Glomerular endothelial cell (primary cell): Measurements from ENCODE around the gene SCGB1A1. TPM values are rescaled to one million over a fixed set of nuclear protein-coding genes. Genes with fewer than 3 reads are reported as not detected.

ENCODE experiments used
- DNase-seq: peaks from one replicate; pipeline ENCODE4 v3.0.0-alpha.2; 2011; ENCODE audit warnings: low read depth, low spot score; ENCODE audit errors: extremely low read depth
- total RNA-seq: library from RNA; depleted of rRNA; stranded (reverse); fragments of >200 nt; gene quantifications from 2 replicates; pipeline ENCODE4 v1.2.3, GENCODE V29; 2015

The SCGB1A1 gene
- total RNA-seq, 1 donor from 2014 or later, result not detected

DNA sequence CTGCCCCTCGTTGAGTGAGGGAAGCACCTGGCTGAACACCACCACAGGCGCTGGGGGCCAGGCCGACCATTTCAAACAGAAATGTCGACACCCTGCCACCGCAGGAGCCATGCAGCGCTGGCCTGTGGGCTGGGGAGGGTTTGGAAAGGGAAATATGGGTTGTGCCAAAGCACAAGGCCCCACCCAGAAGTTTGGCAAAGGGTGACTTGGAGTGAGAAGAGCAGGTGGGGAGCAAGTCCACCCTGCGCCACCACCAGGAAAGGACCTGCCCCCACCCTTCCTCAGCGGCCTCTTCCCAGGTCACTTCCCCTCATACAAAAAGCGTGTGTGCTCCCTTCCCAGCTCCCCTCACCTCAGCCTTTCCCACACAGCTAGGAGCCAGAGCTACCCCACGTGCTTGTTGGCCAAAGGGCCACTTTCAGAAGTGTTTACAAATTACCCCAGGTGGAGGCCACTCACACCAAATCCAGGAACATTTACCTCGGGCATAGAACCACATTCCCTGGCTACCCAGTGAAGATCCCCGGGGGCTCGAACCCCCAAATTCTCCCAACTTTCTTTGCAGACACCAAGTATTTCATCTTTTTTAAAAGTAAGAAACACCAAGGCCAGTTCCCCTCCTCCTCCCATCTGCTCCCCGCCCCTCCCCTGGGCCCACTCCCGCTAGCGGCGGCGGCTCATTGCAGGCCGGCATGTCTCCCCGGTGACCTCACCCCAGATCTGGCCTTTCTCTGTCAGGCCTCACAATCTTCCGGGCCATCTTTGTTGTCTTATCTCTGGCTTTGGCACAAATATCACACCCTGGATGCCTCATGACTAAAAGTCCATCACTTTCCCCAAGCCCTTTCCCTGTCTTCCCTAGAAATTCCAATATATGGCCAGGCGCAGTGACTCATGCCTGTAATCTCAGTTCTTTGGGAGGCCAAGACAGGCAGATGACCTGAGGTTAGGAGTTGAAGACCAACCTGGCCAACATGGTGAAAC is 20.5 kb upstream of the SCGB1A1 start:
- no peak for DNase-seq

DNA sequence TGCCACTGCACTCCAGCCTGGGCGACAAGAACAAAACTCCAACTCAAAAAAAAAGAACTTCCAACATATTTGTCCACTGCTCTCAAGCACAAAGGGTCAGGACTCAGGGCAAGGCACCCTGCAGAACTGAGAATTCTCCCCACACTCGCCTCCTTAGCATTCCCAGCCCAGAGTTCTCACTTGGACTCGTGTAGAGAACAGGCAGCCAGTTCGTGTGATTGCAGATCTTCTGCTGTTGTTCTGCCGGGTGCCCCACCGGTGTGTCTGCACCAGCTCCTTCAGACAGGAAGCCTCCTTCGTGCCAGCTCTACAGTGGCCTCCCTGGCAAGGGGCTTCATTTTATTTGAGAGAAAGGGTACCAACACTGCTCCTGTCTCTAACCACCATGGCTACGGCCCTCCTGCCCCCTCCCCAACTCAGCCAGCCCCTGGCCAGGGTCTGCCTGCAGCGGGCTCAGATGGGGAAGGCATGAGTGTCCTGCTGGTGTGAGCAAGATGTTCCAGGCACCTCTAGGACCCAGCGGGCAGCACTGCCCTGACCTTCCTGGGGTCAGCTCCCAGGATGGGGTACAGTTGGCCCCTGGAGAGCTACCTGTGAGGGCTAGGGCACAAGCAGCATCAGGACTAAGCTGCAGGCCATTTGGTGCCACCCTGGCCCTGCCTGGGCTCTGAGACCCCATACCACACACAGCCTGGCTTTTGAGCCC is 19.5 kb upstream of the SCGB1A1 start:
- DNase-seq, result no peak

DNA sequence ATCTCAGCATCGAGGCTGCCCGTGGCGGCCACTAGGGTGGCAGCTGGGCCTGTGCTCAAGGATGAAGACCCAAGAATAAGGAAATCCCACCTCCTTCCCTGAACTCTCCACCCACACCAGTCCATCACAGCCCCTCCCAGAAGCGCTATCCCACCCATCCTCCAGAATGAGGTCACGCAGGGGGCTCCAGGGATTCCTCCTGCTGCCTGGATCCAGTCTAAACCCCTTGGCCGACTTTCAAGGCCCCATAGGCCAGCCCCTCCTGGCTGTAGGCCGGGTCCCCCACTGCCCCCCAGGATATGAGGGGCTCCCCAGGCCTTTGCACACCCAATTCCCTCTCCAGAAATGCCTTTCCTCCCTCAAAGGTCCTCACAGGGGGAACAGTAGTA is 19.0 kb upstream of the SCGB1A1 start:
- no peak for DNase-seq

DNA sequence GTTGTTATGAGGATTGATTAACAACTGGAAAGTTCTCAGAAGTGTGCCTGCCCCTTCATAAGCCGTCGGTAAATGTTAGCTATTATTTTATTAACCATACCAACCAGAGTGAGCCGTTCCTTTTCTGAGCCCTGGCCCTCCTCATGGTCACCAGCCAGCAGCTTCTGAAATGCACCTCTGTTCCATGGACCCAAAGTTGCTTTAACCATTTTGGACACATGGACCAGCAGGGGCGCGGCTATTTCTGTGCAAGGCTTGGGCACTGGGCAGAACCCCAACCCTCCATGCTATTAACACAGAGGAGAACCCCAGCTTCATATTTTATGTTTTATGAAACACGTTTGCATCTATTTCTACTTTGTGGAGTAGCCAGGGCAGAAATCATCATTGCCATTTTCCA is 18.6 kb upstream of the SCGB1A1 start:
- no peak for DNase-seq

DNA sequence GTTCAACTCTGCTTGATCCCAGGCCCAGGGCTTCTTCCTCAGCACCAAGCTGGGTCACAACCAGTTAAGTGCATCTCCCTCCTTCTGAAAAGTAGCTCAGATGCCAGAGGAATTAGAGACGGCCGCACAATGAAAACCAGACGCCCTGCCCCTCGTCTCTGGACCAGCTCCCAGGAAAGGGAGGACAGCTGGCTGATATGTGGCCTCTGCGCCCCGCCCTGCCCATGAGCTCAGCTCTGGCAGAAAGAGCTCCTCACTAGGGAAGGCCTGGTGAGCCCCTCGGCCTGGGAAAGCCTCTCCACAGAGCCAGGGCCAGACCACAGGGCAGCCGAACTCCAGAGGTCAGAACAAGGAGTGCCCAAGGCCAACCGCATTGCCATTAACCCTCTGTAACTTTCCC is 18.1 kb upstream of the SCGB1A1 start:
- no peak for DNase-seq

DNA sequence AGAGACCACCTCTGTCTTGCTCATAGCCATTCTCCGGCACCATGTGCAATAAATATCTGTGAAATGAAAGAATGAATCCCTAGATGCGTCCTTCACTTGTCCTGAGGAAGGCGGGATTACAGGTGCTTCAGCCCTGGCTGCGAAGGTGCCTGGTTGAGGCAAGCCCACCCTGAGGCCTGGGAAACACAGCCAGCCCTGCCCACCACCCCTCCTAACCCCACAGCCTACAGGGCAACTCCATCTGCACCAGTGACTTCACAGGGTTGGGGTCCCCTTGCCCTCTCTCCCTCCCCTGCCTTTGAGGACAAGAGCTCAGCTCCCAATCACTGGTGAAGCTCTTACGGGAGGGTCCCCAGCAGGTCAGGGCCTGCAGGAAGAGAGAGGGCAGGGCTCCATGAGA is 17.5 kb upstream of the SCGB1A1 start:
- DNase-seq, result no peak

DNA sequence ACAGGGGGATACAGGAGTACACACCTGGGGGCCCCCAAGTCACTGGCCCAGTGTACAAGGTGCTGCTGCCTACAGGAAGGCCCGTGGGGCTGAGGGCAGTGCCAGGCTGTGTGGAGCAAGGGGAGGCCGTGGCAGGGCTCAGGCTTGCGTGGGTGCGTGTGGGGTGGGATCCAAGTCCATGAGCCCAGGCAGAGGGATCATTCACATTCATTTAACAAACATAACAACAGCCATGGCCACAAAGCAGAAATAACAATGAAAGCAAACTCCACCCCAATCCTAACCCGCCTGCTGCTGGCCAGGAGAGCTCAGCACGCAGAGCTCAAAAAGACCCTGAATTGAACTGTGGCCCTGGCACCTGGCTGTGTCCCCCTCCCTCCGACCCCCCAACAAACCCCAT is 17.0 kb upstream of the SCGB1A1 start:
- no peak for DNase-seq

DNA sequence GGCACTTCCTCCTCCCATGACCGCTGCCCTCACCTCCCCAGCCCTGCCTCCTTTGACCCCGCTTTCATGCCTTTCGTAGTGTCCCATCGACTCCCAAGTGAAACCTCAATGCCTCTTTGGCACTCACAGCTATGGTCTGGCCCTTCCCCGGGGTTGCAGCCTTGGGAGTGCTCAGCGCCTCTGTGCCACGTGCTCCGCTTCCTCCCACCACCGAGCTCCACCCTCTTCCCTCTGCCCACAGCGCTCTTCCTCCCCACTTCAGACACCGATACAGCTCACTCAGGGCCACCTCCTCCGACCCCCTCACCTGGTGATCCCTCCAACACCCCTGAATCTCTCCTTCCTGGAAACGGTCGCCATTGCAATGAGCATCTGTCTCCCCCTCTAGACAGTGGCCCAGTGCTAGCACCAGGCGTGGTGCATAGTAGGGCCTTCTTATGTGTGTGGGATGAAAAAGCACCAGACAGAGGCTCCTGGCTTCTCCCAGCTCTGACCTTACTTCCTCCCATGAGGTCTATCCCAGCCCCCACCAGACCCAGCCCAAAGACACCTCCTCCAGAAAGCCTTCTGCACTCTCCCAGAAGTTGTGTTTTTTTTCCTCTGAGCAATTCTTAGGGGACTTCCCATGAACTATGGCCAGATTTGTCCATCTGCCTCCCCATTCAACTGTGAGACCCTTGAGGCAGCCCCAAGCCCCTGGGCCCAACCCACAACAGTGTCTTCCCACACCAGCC is 16.4 kb upstream of the SCGB1A1 start:
- DNase-seq, result no peak

DNA sequence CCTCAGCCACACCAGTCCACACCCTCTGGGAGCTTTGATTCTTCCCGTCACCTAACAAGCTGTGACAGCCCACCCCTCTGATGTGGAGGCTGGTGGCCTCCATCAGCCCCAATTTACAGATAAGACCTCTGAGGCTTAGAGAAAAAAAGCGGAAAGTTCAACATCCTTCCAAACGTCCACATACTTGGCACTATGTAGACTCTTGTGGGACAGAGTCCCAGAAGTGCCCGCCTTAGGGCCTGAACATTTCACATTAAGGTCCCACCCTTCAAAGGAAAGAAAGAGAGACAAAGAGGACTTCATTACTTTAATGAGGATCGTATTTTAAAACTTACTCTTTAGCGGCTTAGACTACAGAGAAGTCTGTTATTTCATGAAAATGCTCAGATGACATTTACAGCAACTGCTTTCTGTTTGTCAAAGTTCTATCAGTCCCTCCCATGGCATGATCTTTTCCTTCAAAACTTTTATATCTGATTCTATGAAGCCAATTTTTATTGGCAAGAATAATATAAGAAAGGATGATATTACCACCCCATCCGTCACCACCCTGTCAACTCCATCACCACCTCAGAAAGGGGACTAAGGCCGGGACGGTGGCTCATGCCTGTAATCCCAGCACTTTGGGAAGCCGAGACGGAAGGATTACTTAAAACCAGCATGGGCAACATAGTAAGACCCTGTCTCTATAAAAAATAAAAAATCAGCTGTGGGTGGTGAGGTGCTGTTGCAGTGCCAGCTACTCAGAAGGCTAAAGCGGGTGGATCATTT is 15.7 kb upstream of the SCGB1A1 start:
- no peak for DNase-seq

DNA sequence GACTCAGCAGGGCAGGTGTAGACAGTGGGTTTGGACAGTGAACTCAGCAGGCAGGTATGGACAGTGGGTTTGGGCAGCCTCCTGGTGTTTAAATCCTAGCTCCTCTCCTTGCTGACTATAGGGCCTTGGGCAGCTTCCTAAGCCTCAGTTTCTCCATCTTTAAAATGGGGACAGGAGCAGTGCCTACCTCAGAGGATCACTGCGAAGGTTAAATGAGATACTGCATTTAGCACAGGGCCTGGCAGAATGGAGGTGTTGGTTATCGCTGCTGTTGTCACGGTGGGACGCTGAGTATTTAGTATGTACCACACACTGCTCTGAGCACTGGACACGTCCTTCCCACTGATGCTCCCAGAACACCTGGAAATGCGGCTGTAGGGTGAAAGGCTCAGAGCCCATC is 14.4 kb upstream of the SCGB1A1 start:
- DNase-seq, result no peak

DNA sequence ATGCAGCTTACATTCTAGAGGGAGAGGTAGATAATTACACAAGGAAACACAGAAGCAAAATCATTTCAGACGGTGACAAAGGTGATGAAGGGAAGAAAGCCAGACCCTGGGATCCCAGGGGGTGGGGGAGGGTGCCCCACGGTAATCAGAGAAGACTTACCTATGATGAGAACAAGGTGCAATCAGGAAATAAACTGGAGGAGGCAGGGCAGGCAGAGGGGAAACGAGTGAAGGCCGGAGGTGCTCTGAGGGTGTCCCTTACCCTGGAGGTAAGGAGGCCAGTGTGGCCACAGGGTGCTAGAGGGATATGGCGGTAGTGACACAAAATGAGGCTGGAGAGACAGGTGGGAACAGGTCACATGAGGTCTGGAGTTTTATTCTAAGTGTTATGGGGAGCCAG is 13.9 kb upstream of the SCGB1A1 start:
- no peak for DNase-seq

DNA sequence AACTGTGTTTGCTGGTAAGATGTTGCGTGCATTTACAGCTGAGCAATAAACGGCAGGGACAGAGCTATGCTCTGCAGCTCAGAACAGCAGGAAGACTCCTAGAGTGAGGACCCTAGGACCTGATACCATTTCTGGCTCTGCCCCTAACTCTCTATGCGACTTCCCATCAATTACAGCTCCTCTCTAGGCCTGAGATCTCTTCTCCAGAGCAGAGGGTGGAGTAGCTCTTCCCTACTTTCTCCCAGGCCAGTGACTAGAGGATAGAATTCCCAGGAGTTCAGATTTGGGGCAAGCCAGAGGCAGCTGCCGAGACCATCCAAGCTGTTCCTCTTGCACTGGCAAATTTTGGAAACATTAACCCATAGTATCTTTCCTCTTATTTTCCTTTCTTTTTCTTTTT is 12.8 kb upstream of the SCGB1A1 start:
- DNase-seq, result no peak

DNA sequence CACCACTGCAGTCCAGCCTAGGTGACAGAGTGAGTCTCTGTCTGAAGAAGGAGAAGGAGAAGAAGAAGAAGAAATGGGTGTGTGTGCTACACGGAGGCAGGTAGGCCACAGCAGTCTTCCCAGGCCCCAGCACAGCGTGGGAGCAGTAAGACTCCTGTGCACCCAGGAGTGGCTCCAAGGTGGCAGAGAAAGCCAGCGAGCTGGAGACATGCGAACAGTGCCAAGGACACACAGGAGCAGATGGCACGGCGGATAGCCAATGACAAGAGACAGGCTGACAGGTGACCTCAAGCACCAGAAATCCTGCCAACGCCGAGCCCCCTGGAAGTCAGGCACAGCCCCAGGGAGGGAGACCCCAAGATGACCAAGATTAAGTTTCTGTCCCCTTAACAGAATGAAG is 9.0 kb upstream of the SCGB1A1 start:
- no peak for DNase-seq

DNA sequence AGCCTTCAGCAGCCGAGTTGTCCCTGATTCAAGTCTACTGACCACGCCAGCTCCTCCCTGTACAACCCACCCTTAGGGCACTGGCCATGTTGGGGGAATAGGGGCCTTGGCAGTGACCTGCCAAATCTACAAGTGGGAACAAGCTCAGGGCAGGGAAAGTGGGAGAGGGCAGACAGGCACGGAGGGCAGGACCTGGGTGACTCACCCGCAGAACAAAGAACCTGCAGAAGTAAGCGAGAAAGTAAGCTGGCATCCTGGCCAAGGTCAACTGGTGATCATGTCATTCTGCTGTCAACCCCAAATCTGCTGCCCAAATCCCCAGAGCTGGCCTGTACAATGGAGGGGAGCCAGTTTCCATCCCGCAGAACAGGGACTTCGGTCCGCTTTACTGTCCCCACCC is 7.9 kb upstream of the SCGB1A1 start:
- DNase-seq, result no peak

DNA sequence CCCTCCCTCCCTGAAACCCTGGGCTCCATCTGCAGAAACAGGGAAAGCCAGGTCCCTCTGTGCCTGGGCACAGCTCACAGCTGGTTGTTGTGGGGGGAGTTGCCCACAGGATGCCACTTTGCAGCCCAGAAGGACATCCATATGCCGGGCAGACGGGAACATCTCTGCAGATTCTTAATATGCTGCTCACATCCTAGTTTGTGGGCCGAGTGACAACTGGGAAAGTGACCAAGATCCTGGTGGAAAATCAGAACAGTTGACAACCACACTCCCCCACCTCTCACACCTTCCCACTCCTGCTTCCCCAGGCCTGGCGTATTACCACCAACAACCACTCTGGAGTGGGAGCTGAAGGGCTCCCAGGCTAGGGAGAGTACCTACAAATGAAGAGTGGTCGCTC is 7.3 kb upstream of the SCGB1A1 start:
- DNase-seq, result no peak

DNA sequence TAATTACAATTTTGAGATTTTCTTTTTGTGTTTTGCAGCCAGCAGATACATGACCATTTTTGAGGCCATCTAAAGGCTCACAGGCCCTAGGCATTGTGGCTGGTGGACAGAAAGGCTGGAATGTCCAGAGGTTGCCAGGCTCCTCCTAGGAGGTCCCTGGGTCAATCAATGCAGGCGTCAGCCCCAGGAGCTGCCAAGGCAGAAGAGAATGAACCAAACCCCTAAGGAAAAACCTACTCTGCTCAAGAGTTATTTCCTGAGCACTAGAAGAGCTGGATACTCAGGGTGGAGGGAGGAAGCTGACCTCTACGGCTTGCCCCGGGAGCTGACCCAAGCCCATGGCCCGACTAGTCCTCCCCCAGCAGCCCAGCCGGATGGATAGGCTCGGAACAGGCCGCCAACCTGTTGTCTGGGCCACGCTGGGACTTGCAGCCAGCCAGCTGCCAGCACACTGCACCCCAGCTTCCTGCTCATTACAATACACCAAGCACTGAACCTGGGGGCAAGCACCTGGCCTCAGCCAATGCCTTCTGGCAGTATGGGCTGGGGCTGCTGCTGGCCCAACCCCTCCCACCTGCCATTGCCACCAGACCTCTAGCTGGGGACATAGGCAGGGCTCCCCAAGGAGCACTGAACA is 5.7 kb upstream of the SCGB1A1 start:
- DNase-seq, result no peak

DNA sequence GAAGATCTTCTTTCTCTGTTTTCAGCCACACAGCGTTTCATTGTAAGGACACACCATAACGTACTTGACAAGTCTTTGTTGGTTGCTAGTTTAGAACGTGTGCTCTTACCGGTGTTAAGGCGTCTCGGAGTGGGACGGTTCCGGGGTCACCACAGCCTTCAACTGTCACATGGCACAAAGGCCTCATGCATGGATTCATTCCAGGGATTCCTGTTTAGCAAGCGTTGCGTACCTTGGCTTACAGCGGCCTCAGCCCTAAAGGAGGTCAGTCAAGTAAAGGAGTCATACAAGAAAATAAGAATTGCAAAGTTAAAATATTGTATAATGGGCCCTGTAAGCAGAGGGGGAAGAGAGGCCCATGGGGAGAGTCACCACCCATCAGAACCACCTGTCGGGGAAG is 2.2 kb upstream of the SCGB1A1 start:
- no peak for DNase-seq

DNA sequence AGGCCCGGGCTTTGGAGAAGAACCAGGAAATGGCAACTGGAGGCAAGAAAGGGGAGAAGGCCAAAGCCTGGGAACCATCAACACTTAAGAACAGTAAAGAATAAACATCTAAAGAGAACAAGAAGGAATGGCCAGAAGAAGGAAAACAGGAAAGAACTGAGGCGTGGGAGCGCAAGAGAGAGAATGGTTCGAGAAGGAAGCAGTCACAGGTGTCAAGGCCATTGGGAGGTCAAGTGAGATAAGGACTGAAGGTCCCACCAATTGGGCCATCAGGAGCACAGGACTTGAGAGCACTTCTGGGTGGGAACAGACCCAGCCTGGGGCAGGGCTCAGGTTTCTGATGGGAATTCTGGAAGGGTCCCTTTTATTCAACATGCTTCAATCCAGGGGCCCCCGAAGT is 697 bp upstream of the SCGB1A1 start:
- DNase-seq, result no peak

DNA sequence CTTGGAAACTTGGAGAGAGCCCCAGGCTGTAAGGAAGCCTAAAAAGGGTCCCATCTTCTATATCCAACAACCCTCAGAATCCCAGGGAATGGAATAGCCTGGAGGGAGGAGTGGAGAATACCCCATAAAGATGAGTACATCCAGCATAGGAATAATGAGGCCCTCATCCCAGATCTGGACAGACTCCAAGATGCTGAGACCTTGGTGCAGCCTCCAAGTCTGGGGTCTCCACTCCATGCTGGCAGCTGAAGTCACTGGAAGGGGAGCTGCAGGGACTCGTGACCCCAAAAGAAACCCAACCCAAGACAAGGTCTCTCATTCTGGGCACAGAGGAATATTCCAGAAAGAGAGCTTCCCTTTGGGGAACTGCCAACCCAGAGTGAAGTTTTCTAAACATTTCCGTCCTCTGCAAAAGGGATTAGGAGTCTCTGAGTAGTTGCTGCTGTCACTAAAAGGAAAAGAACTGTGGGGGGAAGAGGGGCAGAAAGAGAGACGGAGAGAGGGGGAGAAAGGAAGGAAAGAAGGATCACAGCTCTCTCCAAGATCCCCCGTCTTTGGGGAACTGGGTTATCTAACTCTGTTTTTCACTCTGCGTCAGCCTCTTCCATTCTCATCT is 589 bp downstream of the SCGB1A1 start:
- no peak for DNase-seq

DNA sequence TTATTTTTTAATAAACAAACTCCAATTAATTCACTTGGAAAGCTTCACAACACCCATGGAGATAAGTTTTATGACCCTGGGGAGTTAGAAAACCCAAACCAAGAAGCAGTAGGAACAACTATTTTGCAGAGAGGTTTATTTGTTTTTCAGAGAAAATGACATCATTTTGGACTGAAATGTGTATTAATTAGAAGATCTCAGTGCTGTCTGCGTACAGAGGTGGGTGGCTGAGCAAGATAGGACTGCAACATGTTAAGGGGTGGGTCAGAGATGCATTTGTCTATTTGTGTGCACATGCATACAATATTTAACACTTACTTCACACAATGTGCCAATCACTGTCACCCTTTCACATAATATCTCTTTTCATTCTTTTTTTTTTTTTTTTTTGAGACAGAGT is 1.1 kb downstream of the SCGB1A1 start:
- DNase-seq, result no peak
